ENCODE data around the gene ADGRG6.

- no peak for TF ChIP-seq POLR2A (IDR thresholded peaks at IDR 0.05)
- TF ChIP-seq CTCF (IDR thresholded peaks at IDR 0.05), result no peak
Measured at GRCh38 chr6:142401838-142402237, 100.0 kb downstream of the ADGRG6 start.

Measured in Peyer's patch (tissue), 4 donors.